GM18861 (cell line): Measurements from ENCODE around the gene EVX2.

Experiments
- ATAC-seq: cut with Tn5 transposase; IDR thresholded peaks from one replicate; pipeline ENCODE4 v1.9.1; 2021; ENCODE audit not compliant: unreplicated experiment

Gene EVX2

DNA sequence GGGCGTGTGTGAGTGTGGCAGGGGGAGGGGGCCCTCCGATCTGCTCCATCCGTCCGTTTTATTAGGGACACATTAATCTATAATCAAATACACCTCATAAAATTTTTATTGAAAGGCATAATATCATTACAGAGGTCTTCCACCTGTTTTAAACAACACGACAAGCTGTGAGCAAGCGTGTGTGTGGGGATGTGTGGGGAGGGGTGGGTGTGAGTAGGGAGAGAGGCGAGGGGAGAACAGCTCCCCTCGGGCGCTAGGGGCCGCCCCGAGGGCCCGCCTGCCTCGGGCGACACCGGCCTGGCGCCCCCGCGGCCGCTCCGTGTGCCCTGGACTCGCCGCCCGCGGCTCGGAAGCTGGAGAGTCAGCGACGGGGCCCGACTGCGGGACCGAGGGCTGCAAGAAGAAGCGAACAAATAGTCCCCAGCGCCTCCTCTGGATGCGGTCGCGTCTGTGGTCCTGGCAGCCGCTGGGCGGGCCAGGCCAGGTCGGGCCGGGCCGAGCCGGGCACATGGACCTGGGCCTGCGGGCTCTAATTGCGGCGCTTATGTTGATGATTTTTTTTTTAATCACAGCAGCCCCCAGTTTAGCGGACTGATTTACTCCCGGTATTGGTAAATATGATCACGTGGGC is 38.4 kb upstream of the EVX2 start:
- ATAC-seq: no peak

DNA sequence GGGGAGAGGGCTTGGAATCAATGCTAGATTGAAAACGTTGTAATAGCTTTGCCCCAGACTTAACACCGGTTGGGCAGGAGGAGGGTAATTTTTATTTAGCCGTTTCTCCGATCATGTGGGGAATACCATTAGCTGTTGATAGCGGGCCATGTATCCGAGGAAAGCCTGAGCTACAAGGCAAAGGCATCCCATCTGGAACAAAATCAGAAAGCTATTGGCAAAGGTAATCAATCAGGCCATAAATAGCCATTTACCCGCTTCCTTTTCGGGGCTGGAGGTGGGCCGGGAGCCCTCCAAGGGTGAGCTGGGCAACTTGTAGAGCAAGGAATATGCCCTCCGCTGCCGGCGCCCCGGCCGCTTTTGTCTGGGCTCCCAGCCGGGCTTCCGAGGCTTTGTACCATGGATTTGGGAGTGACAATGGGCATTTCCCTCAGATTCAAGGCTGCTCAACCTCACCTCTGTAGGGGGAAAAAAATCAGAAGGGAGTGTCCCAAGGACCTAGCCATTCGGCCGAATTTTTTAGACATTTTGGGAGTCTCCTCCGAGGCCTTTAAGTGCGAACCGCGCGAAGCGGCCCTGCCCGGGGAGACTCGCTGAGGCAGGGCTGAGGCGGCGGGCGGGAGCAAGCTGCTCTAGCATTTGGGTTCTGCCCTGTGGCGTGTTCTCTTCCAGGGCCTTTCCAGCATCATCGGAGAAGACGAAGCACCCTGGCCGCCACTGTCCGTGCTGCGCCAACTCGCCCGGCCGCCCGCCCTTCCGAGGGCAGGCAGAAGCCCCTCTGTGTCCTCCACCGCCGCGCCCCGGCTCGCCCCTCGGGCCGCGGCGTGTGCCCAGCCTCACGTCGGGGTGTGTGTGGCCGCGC is 37.7 kb upstream of the EVX2 start:
- no peak for ATAC-seq

DNA sequence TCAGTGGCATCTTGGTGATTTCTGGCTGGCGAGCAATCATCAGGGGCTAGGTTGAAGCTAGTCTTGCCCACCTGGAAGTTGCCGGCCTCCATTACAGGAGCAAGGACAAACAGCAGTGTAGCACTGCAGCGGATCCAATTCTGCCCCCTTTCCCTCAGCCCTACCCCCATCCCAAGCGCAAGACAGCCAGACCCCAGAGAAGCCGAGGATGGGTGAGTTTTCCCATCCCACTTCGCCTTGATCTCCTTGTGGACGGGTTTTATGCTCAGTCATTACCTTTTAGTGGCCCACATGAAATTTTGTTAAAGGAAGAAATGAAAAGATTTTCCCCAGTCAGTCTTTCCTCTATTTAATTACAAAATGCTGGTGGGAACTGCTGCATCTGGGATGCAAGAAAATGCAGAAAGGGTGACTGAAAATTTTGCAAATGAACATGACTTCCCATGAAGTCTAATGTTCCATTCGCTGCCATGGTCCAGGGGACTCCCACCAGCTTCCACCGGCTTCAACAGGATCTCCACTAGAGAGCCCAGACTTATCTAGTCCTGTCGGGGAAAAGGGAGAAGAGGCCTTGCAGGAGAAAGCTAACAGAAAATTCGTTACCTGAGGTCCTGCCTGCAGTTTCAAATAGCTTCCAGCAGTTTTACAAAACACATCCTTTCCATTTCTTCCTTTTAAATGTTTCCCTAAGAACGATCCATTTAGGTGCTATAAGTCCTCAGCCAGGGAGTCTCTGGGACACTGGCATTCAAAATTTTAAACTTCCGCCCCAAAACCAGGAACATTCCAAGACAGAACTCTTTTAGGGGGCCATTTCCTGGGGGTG is 36.8 kb upstream of the EVX2 start:
- ATAC-seq: no peak

DNA sequence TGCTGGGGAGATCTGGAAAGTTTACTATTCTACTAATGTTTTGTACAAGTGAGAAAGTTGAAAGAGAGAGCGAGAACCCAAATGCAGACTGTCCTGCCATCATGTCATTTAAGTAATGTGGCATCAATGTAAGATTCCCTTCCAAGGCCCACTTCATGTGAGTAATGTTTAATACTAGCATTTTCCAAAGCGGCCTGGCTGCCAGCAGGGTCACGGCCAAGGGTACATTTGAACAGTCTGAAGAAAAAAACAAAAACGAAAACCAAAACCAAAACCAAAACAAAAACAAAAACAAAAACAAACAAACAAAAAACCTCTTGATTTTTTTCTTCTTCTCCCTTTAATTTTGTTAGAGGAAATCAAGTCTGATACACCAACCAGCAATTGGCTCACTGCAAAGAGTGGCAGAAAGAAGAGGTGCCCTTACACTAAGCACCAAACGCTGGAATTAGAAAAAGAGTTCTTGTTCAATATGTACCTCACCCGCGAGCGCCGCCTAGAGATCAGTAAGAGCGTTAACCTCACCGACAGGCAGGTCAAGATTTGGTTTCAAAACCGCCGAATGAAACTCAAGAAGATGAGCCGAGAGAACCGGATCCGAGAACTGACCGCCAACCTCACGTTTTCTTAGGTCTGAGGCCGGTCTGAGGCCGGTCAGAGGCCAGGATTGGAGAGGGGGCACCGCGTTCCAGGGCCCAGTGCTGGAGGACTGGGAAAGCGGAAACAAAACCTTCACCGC is 35.0 kb upstream of the EVX2 start:
- ATAC-seq: no peak

DNA sequence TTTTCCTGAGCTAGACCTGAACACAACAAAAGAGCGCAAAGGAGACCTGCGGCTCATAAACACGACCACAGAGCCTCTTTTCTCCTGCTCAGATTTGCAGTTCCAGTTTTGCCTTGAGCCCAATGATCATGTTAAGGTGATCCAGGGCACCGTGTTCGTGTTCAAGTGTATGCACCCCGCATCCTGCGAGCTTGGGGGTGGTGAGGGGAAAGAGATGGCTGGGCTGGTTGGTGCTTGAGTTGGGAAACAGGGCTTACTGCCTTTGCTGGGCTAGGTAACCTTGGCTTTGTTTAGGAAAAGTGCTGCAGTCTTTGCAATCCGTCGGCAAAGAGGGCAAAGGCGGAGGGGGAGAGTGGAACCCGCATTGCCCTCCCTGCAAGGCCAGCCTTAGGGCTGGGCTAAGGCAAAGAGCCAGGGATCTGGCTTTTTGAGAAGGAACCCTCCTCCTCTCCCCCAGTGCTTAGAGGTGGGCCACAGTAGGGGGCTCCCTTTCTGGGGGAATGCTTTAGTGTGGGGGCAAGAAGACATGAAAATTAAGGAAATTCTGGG is 34.1 kb upstream of the EVX2 start:
- ATAC-seq: no peak

DNA sequence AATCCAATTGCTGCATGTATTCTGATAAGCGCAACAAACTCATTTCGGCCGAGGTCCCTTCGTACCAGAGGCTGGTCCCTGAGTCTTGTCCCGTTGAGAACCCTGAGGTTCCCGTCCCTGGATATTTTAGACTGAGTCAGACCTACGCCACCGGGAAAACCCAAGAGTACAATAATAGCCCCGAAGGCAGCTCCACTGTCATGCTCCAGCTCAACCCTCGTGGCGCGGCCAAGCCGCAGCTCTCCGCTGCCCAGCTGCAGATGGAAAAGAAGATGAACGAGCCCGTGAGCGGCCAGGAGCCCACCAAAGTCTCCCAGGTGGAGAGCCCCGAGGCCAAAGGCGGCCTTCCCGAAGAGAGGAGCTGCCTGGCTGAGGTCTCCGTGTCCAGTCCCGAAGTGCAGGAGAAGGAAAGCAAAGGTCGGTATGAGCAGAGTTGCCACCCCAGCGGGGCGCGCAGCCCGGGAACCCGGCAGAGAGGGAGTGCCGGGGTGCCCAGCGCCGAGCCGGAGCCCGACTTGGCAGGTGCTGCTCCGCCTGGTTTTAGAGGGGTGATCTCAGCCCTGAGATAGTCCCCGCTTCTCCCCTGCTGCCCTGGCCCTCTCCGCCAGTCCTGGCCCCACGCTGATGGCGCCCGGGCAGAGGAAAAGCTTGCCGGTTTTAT is 33.5 kb upstream of the EVX2 start:
- no peak for ATAC-seq

DNA sequence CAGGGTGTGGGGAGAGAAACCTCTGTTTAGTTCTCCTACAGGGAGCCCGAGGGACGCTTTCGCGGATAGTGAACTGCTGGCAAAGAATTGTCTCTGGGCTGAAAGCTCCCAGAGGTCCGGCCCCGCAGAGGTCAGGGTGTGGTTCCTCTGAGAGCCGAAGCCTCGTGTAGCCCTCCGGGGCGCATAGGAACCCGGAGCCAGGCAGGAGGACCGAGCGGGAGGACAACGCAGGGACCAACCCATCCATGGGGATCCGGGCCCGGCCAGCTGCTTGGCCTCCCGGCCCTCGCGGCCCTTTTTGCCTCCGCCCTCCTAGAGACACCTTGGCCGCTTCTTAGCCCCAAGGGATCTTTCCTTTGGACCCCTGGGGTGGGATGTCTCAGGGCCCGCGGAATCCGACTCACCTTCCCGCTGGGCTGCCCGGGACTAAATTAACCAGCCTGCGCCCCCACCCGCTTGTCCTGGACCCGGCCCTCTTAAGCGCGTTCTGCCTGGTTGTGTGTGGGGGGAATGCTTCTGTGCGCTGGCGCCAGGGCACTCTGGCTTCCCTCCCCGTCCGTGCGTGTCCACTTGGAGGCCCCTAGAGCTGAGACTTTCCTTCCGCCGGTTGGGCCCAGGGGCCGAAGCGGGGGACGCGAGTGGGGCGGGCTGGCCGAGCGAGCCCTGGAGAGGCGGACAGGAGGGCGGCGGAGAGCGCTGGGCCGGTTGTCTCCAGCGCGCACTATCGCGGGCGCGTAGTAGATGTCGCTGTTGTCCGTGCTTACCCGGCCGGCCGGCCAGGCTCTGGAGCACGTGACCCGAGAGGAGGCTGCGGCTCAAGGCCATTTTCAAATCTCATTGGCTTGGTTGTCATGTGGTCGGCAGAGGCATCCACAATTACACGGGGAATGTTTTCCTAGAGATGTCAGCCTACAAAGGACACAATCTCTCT is 32.4 kb upstream of the EVX2 start, which contains the start of gene HOXD10:
Gene HOXD10 (plus strand): TSS at position 896 of the 931 bp plus-strand sequence. CDS start 56 bp downstream, outside the sequence.
- ATAC-seq: no peak

DNA sequence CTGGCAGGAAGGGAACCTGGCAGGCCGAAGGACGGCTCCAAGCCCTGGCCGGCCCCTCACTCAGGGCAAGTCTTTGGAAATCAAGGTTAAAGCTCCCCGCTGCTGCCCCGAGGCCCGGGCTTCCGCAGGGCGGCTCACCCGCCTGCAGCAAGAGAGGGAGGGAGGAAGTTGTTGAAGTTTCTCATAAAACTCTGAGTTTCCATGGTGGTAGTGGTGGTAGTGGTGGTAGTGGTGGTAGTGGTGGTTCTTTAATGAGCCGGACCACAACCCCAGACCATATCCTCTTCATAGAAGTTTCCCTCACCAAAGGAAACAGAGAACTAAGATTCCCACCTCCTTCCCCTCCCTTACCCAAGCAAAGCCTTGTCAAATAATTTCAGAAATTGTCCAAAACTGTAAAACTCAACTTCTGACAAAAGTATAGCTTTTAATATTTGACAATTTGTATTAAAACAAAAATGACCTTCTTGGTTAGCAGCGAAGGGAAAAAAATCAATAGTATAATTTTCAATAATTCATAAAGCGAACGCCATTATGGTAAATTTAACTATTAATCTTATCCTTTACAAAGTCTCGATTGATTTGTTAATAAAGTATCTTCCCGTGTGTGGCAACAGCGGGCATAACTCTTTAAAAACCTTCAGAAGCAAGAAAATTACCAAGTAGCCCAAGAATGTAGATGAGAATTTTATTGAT is 31.3 kb upstream of the EVX2 start:
- ATAC-seq: no peak

DNA sequence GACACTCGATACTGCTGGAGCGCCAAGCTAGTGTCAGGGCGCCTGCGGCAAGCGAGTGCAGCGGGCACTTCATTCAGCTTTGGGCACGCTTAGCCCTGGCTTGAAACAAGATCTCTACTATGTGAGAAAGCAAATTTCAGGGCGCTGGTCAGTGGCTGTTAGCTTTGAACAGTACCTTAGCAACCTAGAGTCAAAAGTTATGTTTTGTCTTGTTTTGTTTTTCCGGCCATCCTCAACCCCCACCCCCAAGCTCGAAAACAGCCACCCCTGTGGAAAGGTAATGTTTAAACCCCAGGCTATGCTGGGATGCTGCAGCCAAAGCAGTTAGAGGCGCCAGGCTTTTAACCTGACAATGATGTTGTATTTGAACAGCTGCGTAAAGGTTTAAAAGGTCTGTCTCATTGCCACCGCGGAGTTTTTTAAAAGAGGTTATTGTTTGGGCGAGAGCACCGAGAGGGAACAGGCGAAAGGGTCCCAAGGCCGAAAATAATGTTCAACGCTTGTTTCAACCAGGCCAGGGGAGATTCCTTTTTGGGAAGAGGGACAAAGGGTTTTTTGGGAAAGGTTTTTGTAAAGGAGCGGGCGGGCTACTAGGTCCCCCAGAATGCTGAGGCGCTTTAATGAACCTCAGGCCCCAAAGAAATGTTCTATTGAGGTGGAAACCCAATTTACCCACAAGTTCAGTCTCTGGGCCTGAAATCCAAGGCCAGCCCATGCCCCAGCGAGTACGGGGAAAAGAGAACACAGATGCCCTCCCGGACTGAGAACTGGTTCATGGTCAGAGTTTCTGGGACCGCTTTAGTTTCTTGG is 30.6 kb upstream of the EVX2 start:
- ATAC-seq: no peak

DNA sequence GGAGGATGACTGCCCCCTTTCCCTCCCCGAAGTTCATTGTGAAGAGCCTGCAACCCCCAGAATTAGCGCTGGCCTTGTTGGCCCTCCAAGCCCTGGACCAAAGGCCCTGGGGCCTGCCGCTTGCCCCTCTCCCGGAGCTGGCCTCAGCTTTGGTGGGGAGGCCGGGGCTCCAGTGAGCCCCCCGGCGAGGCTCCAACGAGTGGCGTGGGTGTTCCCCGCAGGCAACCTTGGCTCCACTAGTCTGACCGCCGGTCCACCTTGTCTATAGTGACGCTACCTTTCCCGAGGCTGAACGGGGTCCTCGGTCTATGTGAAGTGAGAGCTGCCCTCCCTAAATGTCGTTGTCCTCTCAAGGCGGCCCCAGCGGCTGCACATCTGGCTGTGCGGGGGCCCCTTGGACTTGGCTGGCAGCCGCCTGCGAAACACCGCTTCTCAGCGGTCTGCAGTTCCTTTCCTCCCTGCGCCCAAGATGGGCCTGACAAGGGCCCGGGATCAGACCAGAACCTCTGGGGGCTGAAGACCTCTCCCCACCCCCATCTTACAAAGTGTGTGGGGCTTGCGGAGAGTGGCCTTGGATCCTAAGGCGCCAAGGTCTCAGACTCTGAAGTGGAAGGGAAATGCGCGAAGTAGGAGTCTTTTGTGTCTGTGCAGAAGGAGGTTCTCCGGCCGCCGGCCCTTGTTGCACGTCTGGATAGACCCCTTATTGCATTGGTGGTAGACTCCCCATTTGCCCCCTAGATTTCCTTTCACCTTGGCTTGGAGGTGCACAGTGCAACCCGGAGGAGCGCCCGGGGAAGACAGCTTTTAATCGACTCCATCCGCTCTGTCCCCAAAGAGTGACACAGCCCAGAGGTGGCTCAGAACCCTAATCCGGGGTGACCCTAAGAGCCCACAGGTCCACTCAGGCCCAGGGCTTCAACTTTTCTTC is 28.9 kb upstream of the EVX2 start:
- ATAC-seq: no peak

DNA sequence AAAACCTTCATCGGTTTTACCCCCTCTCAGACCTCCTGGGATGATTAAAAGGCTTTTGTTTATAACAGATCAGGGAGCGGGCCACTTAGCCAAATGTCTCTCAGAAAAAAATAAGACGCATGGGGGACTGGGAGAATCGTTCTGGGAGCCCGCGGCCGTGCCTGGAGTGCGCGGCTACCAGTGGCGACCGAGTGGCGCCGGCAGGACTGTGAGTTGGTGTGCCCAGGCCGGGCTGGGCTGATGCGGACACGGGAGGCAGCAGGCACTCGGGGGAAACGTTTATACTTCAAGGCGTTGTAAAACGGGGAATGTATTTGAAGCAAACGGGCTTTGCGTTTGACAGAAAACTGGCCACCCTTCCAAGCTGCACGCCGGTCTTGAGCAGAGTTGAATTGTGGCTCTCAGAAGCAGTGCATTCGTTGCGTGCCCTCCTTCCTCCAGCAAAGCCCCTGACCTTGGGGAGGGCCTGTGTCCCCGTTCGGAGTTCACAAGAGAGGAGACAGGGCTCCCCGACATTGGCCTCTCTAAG is 28.1 kb upstream of the EVX2 start:
- ATAC-seq: no peak

DNA sequence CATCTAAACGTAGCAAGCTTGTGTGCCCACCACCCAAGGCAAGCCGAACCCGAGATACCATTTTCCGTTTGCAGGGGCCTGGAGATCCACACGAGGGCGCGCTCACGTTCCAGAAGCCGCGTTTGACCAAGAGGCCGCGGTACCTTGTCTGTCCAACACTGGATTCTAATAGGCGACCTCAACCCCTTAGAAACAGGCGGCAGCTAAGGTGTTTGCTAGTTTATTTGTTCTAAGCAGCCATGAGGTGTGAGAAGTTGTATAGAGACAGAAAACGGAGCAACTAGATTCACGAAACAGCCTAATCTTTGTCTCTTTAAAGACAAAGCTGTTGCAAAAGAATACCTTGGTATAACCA is 27.5 kb upstream of the EVX2 start:
- no peak for ATAC-seq

DNA sequence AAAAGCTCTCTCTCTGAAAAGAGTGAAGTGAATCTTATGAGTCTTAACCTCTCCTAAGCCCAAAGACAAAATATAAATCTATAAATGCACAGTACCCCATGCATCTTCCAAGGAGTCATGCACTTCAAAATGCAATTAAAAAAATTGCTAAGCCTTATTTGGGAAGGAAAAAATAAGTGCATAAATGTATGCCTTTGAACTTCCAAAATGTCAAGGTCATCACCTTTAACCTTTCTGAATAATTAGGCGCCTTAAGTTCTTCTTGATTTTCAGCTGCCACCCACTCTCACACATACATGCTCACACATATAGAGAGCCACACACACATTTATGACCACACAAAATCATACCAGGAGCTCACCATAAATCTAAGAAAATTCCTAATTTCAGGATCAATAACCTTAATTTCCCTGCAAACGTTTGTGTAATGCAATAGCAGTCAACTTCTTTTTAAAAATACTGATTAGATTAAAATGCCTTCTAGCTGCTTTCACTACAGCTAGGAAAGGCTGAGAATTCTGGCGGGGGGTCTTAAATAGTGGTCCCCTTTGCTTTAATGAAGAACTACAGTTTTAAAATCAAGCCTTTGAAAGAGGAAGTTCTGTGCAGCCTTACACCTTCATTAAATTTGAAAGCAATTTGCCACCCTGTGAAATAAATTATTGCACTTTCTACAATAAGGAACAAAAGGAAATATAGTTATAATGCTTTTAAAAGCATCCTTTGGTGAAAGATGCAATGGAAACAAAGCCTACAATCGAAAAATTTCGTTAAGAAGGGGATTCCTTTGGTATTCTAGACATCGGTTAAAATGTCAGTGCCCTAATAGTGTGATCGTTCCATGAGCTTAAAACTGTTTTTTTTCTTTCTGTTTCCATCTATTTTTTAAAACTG is 26.9 kb upstream of the EVX2 start:
- no peak for ATAC-seq

DNA sequence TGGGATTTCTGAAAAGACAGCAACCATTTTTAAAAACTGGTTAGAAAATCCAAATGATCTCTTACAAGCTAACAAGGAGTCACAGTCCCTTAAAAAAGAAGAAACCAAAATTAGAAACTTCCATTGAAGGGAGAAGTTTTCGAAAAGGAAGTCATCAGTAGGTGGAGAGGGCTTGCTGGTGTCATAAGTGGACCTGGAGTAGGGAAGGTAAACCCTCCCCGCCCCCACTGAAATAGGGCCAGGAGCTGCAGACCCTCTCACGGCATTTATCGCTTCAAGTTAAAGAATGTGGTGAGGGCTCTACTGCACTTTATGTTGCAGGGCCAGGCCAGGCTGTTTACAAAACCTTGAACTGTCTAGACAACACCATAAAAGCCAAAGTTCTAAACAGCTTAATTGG is 26.2 kb upstream of the EVX2 start:
- no peak for ATAC-seq

DNA sequence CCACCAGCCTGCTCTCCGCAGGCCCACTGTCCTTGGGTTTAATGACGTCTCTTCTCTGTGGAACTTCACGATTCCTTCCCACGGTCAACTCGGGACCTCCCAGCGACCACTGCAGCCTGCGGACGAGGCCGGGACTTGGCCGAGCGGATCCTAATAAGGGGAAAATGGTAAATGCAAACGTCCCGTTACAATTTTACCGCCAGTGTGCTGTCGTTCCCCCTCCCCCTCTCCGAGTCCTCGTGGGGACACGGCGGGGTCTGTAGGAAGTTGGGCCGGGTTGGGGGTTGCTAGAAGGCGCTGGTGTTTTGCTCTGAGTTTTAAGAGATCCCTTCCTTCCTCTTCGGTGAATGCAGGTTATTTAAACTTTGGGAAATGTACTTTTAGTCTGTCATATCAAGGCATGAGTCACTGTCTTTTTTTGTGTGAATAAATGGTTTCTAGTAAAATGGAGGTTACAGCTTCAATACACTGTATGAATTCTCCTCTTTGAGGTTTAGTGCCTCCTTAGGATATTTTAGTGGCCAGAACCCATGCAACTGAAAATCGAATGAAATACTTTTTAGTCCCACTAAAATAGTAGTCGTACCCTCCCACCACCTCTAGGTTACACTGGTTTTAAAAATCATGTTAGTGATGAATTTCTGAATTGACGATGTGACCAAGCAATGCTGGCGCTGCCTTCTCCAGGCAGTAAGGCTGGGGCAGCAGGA is 25.6 kb upstream of the EVX2 start:
- ATAC-seq: no peak
